Forelimb muscle (tissue), 1 donor: ENCODE data around the gene TMPRSS13. TPM values are rescaled to one million over a fixed set of nuclear protein-coding genes. Genes with fewer than 3 reads are reported as not detected.

Experiments
- DNase-seq: peaks from one replicate; pipeline ENCODE4 v3.0.0-alpha.2; 2013; ENCODE audit warnings: low read depth
- polyA plus RNA-seq: library from polyadenylated mRNA; unstranded; fragments of 120-200 nt; gene quantifications from one replicate; pipeline ENCODE4 v1.2.1, GENCODE V29; 2013; ENCODE audit not compliant: insufficient read length

The TMPRSS13 gene
- polyA plus RNA-seq, 1 donor, result 0.19 TPM

- no peak for DNase-seq
Observed at GRCh38 chr11:117855912-117856651, 73.1 kb downstream of the TMPRSS13 start.

- no peak for DNase-seq
Observed at GRCh38 chr11:117855186-117855845, 73.9 kb downstream of the TMPRSS13 start.

- no peak for DNase-seq
Observed at GRCh38 chr11:117852309-117852708, 76.9 kb downstream of the TMPRSS13 start.

GRCh38 chr11:117851852-117852251 lies 77.3 kb downstream of the TMPRSS13 start:
- no peak for DNase-seq

GRCh38 chr11:117851106-117851505 lies 78.1 kb downstream of the TMPRSS13 start:
- DNase-seq, result no peak

Other genes with a start within 250 kb of the TMPRSS13 start
- 0.63 TPM for gene DSCAML1, start 132.2 kb downstream of the TMPRSS13 start, polyA plus RNA-seq
- gene FXYD2, start 104.7 kb downstream of the TMPRSS13 start, polyA plus RNA-seq, result 1.5 TPM
- 192 TPM for gene FXYD6, start 52.7 kb downstream of the TMPRSS13 start, polyA plus RNA-seq
- 3.8 TPM for gene IL10RA, start 57.0 kb upstream of the TMPRSS13 start, polyA plus RNA-seq
- 0.10 TPM for gene TMPRSS4, start 147.7 kb upstream of the TMPRSS13 start, polyA plus RNA-seq
- 0.32 TPM for gene SMIM35, start 157.6 kb upstream of the TMPRSS13 start, polyA plus RNA-seq
- gene SCN4B, start 223.4 kb upstream of the TMPRSS13 start, polyA plus RNA-seq, result 4.7 TPM
- gene SCN2B, start 247.2 kb upstream of the TMPRSS13 start, polyA plus RNA-seq, result 4.4 TPM